Lower lobe of right lung (tissue), 2 donors: ENCODE results near the gene NUP214. TPM values are rescaled to one million over a fixed set of nuclear protein-coding genes. Genes with fewer than 3 reads are reported as not detected.
A peak's percentile ranks its signal among the peaks of the same experiment; 100 is the strongest.

Source experiments
- ATAC-seq, 2 donors: fragments of 200-7000 bp; cut with Tn5 transposase; one replicate each; pipeline ENCODE4 v1.9.1; 2020 to 2022; ENCODE audit warnings: mild to moderate bottlenecking in 2 of 2, moderate library complexity in 2 of 2
- DNase-seq: peaks from one replicate; pipeline ENCODE4 v3.0.0-alpha.2; 2020
- H3K27ac ChIP-seq: fragments of 200-600 bp; one replicate; pipeline ENCODE4 v1.8.0; 2022
- H3K27me3 ChIP-seq: fragments of 200-600 bp; one replicate; pipeline ENCODE4 v1.8.0; 2022; ENCODE audit warnings: low read depth
- H3K36me3 ChIP-seq: fragments of 200-600 bp; one replicate; pipeline ENCODE4 v1.8.0; 2022; ENCODE audit warnings: mild to moderate bottlenecking
- H3K4me1 ChIP-seq: fragments of 200-600 bp; one replicate; pipeline ENCODE4 v1.8.0; 2022
- H3K4me3 ChIP-seq: fragments of 200-600 bp; one replicate; pipeline ENCODE4 v1.8.0; 2022; ENCODE audit warnings: mild to moderate bottlenecking
- H3K9me3 ChIP-seq: fragments of 200-600 bp; one replicate; pipeline ENCODE4 v1.8.0; 2022
- intact Hi-C: fragments of 100-400 bp; cut with DNase I; formaldehyde crosslinking; loops from one replicate; pipeline ENCODE4 v1.11.0; 2022
- total RNA-seq: library from RNA; stranded (reverse); fragmentation: NEBNext Ultra II Directional; extraction: Animal tissue kit (Norgen Biotek cat#: 25700); gene quantifications from one replicate; pipeline ENCODE4 v1.2.1, GENCODE V29; 2021
- TF ChIP-seq, protein P1 (sequence below): fragments of 200-600 bp; IDR thresholded peaks from one replicate; pipeline ENCODE4 v1.8.0; 2022; ENCODE audit warnings: antibody characterized with exemption, mild to moderate bottlenecking
- donor health status: DM: no; HTN: yes; CAD: no; lungs with severe emphysema.

NUP214 gene
- total RNA-seq, 1 donor from 2014 or later, result 61.4 TPM

DNA sequence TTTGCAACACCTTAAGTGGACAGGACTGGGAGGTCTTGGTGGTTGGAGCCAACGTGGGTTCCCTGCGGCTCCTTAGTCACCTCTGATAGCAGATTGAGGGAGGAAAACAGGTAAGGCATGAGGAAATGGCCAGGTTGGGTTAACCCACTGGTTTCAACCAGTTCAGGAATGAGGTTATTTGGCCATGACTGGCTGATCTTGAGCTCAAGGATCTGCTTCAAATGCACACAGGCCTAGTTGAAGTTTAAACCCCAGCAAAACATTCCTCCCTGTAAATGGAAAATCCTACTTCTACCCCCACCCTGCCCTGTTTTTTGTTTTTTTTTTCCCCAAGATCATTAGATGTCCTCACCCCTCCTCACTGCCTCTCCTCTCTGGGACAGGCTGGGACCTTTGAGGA, 3.2 kb upstream of the NUP214 start:
- Histone ChIP-seq H3K4me3 (no peak overlapping the region), H3K36me3 (peaks cover under 1% of the 10 kb centered on the region), H3K27ac (no peak overlapping the region), H3K9me3 (no peaks in the 10 kb centered on the region), H3K27me3 (no peaks in the 10 kb centered on the region), H3K4me1 (peaks cover 26% of the 10 kb centered on the region)
- TF ChIP-seq, protein P1, sequence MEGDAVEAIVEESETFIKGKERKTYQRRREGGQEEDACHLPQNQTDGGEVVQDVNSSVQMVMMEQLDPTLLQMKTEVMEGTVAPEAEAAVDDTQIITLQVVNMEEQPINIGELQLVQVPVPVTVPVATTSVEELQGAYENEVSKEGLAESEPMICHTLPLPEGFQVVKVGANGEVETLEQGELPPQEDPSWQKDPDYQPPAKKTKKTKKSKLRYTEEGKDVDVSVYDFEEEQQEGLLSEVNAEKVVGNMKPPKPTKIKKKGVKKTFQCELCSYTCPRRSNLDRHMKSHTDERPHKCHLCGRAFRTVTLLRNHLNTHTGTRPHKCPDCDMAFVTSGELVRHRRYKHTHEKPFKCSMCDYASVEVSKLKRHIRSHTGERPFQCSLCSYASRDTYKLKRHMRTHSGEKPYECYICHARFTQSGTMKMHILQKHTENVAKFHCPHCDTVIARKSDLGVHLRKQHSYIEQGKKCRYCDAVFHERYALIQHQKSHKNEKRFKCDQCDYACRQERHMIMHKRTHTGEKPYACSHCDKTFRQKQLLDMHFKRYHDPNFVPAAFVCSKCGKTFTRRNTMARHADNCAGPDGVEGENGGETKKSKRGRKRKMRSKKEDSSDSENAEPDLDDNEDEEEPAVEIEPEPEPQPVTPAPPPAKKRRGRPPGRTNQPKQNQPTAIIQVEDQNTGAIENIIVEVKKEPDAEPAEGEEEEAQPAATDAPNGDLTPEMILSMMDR, result no peak
- DNase-seq, result no peak
- ATAC-seq, result no peak
- intact Hi-C loops, result no loop called here

DNA sequence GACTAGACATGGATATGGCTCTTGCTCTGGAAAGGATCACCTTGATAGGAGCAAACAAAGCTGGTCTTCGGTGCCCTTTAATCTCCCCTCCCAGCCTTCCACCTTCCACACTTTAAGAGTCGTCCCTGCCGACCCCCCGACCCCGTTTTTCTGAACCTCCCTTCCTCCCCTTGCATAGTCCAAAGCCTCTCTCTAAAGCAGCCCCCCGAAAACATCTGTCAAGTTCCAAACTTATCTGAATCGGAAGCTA, 423 bp upstream of the NUP214 start:
- intact Hi-C loops, result no loop called here
- peak overlapping the region; percentile 85 for H3K4me3 ChIP-seq

DNA sequence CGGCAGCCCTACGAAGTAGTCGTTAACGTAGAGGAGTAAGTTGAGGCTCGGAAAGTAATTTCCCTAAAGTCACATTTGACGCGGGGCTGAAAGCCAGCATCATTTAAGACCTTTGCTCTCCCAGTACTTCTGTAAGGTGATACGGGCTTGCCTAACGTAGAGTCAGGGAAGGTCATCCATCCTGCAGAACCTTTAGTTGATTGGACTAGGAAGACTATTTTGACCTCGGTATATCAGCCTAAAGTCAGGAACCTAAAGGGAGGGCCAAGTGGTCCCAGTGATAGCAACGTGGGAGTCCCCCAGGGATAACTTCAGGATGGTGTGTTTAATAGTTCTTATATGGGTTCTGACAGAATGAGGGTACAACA, 657 bp downstream of the NUP214 start:
- Histone ChIP-seq H3K27ac (peak overlapping the region; percentile 90), H3K36me3 (peaks cover 39% of the 10 kb centered on the region), H3K4me3 (peak overlapping the region; percentile 85), H3K4me1 (peaks cover 22% of the 10 kb centered on the region), H3K27me3 (no peaks in the 10 kb centered on the region), H3K9me3 (no peaks in the 10 kb centered on the region)
- intact Hi-C loops, result no loop called here
- ATAC-seq (no peak), DNase-seq (no peak)
- TF ChIP-seq, protein P1, result no peak

More for the DNA sequence above, 423 bp upstream of the NUP214 start:
- TF ChIP-seq, protein P1, result no peak
- peak overlapping the region; percentile 90 for H3K27ac ChIP-seq
- peak in 1 of 2 donors; percentile 1 for ATAC-seq
- no peaks in the 10 kb centered on the region for H3K9me3 ChIP-seq
- no peak for DNase-seq
- no peaks in the 10 kb centered on the region for H3K27me3 ChIP-seq
- peaks cover 22% of the 10 kb centered on the region for H3K4me1 ChIP-seq
- peaks cover 29% of the 10 kb centered on the region for H3K36me3 ChIP-seq

DNA sequence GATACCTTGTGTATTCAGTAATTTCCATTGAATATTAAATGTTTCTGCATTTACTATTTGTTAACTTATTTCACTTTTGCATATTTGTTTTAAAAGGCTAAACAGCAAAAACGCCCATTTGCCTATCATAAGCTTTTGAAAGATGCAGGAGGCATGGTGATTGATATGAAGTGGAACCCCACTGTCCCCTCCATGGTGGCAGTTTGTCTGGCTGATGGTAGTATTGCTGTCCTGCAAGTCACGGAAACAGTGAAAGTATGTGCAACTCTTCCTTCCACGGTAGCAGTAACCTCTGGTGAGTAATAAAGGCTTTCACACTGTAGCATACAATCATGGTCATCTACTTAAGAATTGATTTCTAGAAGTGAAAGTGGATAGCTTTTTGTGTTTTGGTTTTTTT, 3.8 kb downstream of the NUP214 start:
- H3K36me3 ChIP-seq, result peaks cover 71% of the 10 kb centered on the region
- no peaks in the 10 kb centered on the region for H3K9me3 ChIP-seq
- intact Hi-C loops, result no loop called here
- H3K4me3 ChIP-seq, result no peak overlapping the region
- DNase-seq, result no peak
- TF ChIP-seq, protein P1, result no peak
- H3K4me1 ChIP-seq, result peaks cover 22% of the 10 kb centered on the region
- H3K27ac ChIP-seq, result no peak overlapping the region
- no peaks in the 10 kb centered on the region for H3K27me3 ChIP-seq
- no peak for ATAC-seq

DNA sequence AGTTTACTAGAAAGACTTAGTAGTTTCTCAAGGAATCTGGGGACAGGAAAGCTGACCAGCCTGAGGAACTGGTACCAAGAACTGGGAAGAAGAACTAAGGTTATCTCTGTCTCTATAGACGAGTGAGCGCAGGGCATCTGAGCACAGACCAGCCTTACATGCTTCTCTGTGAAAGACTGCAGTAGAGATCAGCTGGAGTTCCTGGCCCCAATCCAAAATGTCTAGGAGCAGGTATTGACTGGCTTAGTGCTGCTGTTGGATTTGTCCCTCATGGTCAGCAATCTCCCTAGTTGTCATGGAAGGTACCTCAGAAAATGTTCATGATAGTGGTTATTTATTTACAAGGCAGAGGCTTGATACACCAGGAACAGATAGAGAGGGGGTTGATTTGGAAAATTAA, 13.3 kb downstream of the NUP214 start:
- no peaks in the 10 kb centered on the region for H3K9me3 ChIP-seq
- no peaks in the 10 kb centered on the region for H3K27me3 ChIP-seq
- no peaks in the 10 kb centered on the region for H3K4me1 ChIP-seq
- no peak for DNase-seq
- H3K27ac ChIP-seq, result no peak overlapping the region
- intact Hi-C loops, result no loop called here
- no peak overlapping the region for H3K4me3 ChIP-seq
- TF ChIP-seq, protein P1, result no peak
- ATAC-seq, result no peak
- H3K36me3 ChIP-seq, result peaks cover 100% of the 10 kb centered on the region

DNA sequence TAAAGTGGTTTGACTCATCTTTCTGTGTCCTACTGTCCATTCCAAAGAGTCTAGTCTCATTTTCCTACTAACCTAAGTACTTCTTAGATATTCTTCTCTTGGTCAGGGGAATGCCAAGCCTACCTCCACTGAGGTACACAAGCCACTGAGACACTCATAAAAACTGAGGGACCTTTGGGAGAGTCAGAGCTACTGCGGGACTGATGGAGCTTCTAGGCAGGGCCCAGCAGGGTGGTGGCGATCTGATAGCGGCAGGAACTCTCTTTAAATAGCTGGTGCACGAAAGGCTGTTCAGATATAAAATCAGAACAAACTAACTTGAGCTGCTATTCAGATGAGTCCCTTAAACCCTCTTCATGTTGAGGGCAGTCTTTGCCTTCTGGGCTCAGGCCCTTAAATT, 14.7 kb downstream of the NUP214 start:
- Histone ChIP-seq H3K9me3 (no peaks in the 10 kb centered on the region), H3K27me3 (no peaks in the 10 kb centered on the region), H3K27ac (no peak overlapping the region), H3K4me3 (no peak overlapping the region), H3K4me1 (no peaks in the 10 kb centered on the region), H3K36me3 (peaks cover 100% of the 10 kb centered on the region)
- intact Hi-C loops, result no loop called here
- TF ChIP-seq, protein P1, result no peak
- ATAC-seq (no peak), DNase-seq (no peak)
